Retinal pigment epithelial cell (primary cell): ENCODE measurements around the gene ZNF641.

Source experiments
- DNase-seq: peaks from one replicate; pipeline ENCODE4 v3.0.0-alpha.2; 2010; ENCODE audit warnings: low read depth
- H3K4me3 ChIP-seq: 2 replicates; pipeline ENCODE4 v1.5.1; 2011; ENCODE audit warnings: mild to moderate bottlenecking, low read length, control low read depth, moderate library complexity
- TF ChIP-seq, protein P1 (sequence below): conservative IDR thresholded peaks from 2 replicates; pipeline ENCODE4 v1.5.1; 2011; ENCODE audit warnings: low read depth, low read length, control low read depth, inconsistent platforms

Gene ZNF641

DNA sequence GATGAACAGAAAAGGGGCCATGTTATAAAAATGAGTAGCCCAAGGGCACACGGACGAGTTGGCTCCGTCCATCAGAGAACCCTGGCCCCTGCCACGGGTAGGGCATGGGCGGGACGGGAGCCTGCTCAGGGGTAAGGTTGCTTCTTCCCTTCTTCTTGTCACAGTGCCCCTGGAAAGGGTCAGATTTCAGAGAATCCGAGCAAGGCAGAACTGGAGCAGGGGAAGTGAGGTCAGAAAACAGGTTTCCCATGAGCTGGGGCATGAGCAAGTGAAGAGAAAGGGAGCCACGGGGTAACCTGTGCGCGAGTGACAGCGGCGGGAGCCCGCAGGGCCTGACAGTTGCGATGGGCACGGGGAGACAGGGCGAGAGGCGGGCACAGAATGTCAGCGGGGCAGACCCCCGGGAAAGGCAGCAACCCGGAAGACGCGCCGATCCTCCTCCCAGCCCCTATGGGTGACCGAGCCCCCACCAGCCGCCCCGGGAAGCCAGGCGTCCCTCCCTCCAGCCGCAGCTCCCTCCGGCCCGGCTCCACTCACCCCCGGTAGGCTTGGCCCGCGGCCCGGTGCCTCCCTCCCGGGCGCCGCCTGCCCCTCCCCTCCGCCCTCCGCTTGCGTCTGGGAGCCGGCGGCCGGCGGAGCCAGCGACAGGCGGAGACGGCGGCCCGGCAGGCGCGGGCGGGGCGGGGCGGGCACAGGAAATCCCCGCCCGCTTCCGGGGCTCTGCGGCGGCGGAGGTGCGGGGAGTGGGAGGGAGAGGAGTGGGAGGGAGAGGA lies at the start of gene ZNF641:
ZNF641 (minus strand) TSS at position 671 of the 773 bp plus-strand sequence. CDS start 2,829 bp downstream, outside the sequence.
- no peak for DNase-seq
- peak within 1 kb of the TSS; percentile 83 for H3K4me3 ChIP-seq
- TF ChIP-seq, protein P1, sequence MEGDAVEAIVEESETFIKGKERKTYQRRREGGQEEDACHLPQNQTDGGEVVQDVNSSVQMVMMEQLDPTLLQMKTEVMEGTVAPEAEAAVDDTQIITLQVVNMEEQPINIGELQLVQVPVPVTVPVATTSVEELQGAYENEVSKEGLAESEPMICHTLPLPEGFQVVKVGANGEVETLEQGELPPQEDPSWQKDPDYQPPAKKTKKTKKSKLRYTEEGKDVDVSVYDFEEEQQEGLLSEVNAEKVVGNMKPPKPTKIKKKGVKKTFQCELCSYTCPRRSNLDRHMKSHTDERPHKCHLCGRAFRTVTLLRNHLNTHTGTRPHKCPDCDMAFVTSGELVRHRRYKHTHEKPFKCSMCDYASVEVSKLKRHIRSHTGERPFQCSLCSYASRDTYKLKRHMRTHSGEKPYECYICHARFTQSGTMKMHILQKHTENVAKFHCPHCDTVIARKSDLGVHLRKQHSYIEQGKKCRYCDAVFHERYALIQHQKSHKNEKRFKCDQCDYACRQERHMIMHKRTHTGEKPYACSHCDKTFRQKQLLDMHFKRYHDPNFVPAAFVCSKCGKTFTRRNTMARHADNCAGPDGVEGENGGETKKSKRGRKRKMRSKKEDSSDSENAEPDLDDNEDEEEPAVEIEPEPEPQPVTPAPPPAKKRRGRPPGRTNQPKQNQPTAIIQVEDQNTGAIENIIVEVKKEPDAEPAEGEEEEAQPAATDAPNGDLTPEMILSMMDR: no peak

DNA sequence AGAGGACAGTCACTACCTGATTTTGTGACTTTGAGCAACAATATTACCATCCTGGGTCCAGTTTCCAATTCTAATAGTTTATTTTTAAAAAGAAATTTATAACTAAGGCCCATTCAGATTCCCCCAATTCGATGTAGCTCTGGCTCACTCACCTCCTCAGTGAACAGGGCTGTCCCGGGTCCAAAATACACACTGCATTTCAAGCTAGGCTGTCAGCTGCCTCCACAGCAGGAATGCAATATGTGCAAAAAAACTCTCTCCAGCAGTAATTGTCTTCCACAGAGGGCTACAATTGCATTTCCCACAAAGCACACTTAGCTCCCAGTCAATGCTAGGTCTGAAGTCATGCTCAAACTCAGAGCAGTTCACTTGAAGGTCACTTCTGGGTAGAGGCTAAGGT lies 39.3 kb upstream of the ZNF641 start:
- DNase-seq: no peak
- TF ChIP-seq, protein P1: no peak
- no peak overlapping the region for H3K4me3 ChIP-seq

DNA sequence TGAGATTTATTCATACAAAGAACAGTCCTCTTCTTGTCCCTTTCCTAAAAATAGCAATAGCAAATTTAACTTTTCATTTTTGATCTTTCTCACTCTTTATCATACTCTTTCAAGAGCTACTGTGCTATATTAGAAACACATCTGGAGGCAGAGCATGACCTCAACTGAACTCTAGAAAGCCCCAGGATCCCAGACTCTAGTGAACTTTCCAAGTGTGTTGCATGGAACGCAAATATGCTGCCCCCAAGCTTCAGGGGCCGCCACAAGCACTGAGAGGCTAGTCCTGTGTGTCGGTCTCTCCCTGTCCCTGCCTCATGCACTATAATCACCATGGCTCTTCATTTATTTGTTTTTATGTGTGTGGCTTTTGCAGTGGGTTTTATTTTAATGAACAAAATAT lies 38.7 kb upstream of the ZNF641 start:
- H3K4me3 ChIP-seq: no peak overlapping the region
- DNase-seq: no peak
- TF ChIP-seq, protein P1: no peak

DNA sequence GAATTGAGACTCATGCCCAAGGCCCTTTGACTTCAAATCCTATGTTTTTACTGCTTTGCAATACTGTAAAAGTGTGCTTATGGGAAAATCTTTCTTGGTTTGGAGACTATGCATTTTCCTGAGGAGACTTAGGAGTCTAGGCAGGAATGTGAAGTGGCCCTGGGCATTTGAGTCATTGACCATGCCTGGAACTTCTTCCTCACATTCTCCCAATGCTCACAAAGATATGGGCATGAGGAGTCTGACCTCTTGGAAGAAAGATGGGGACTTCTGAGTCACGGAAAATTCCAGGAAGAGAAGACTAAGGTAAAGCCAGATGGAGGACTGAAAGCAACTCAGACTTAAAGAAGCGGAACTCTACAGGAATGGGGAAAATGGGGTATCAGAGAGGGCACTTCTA lies 38.2 kb upstream of the ZNF641 start:
- TF ChIP-seq, protein P1: no peak
- H3K4me3 ChIP-seq: no peak overlapping the region
- DNase-seq: no peak

DNA sequence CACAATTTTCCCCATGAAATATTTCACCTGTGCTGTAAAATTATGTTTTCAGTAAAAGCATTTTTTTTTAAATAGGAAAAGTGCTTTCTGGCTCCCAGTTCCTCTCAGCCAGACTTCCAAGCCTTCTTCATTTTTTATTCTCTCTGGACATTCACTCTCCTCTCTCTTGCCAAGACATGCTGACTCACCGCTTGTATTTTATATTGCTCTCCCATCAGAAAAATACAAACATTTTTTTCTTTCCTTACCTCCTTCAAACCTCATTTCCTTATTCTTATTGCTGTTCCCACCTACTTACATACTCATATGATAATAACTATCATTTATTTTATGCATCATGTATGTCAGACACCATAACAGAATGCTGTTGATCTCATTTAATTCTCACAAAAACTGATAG lies 37.7 kb upstream of the ZNF641 start:
- H3K4me3 ChIP-seq: no peak overlapping the region
- no peak for DNase-seq
- TF ChIP-seq, protein P1: no peak

DNA sequence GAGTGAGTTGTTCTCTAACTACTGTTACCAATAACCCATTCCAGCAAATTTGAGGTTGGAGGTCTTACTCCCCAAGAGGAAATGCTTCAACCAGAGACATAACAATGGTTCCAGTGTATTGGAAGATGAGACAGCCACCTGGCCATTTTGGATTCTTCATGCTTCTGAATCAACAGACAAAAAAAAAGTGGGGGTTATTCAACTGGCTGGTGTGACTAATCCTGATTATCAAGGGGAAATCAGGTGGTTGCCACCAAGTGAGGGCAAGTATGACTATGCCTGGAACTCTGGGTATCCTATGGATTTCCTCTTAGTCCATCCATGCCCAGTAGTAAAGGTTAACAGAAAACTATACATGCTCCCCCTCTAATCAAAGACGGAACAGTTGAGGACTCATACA lies 29.9 kb upstream of the ZNF641 start:
- H3K4me3 ChIP-seq: no peak overlapping the region
- TF ChIP-seq, protein P1: no peak
- no peak for DNase-seq

DNA sequence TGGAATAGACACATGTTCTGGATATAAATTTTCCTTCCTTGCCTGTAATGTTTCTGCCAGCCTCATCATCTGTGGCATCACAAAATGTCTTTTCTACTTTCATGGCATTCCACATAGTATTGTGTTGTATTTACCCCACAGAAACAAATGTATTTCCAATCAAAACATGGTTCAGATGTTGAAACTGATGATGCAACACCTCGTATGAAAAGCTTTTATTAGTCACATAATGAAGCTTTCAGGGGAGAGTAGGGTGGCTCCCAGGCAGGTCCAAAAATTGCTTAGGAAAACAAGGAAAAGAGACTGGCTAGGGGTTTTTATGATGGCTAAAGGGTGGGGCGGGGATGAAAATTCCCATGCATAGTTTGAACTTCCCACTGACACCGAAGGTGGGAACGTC lies 29.1 kb upstream of the ZNF641 start:
- DNase-seq: no peak
- TF ChIP-seq, protein P1: no peak
- no peak overlapping the region for H3K4me3 ChIP-seq
